AG09309 (cell line): ENCODE measurements around the gene MYH6.

Experiments
- DNase-seq: peaks from one replicate; pipeline ENCODE4 v3.0.0-alpha.2; 2010; ENCODE audit warnings: low read depth
- H3K4me3 ChIP-seq: 2 replicates; pipeline ENCODE4 v1.5.1; 2011; ENCODE audit warnings: mild to moderate bottlenecking, low read depth, low read length, moderate library complexity; ENCODE audit not compliant: control insufficient read depth
- CTCF ChIP-seq: IDR thresholded peaks from 2 replicates; pipeline ENCODE4 v1.5.1; 2011; ENCODE audit warnings: mild to moderate bottlenecking, low read depth, low read length, inconsistent platforms; ENCODE audit not compliant: insufficient read depth, control insufficient read depth; ENCODE audit errors: missing control alignments

MYH6 gene

GRCh38 chr14:23447361-23448350, 39.6 kb upstream of the MYH6 start:
- no peak for DNase-seq
- H3K4me3 ChIP-seq = no peak overlapping the region
- no peak for TF ChIP-seq CTCF

- TF ChIP-seq CTCF = no peak
- DNase-seq = no peak
- no peak overlapping the region for H3K4me3 ChIP-seq
Observed at GRCh38 chr14:23446291-23446851, 38.3 kb upstream of the MYH6 start.

GRCh38 chr14:23445773-23446172, 37.7 kb upstream of the MYH6 start:
- H3K4me3 ChIP-seq = no peak overlapping the region
- no peak for DNase-seq
- no peak for TF ChIP-seq CTCF

- no peak overlapping the region for H3K4me3 ChIP-seq
- no peak for TF ChIP-seq CTCF
- DNase-seq = no peak
Observed at GRCh38 chr14:23444314-23444713, 36.2 kb upstream of the MYH6 start.

- no peak overlapping the region for H3K4me3 ChIP-seq
- TF ChIP-seq CTCF = no peak
- DNase-seq = no peak
Observed at GRCh38 chr14:23443881-23444280, 35.8 kb upstream of the MYH6 start.

GRCh38 chr14:23443411-23443812, 35.3 kb upstream of the MYH6 start:
- no peak for DNase-seq
- H3K4me3 ChIP-seq = no peak overlapping the region

More at GRCh38 chr14:23443411-23443812, 35.3 kb upstream of the MYH6 start:
- TF ChIP-seq CTCF = no peak
